Thyroid gland (tissue), 4 donors: ENCODE measurements around the gene CABP5.

Source experiments
- CTCF ChIP-seq, 6 experiments: fragments of 200-600 bp in 3 of 6; fragments of 450-650 bp in 3 of 6; sonication (generic) in 3 of 6; IDR thresholded peaks; one replicate each; pipeline ENCODE4 v1.5.1; 2016 to 2019; ENCODE audit warnings: antibody characterized with exemption in 6 of 6, mild to moderate bottlenecking in 2 of 6, inconsistent platforms in 1 of 6, moderate library complexity in 1 of 6
- POLR2A ChIP-seq, 2 donors: fragments of 450-650 bp; IDR thresholded peaks; one replicate each; pipeline ENCODE4 v1.6.1; 2017; ENCODE audit warnings: antibody characterized with exemption in 2 of 2, mild to moderate bottlenecking in 2 of 2, moderate library complexity in 1 of 2

DNA sequence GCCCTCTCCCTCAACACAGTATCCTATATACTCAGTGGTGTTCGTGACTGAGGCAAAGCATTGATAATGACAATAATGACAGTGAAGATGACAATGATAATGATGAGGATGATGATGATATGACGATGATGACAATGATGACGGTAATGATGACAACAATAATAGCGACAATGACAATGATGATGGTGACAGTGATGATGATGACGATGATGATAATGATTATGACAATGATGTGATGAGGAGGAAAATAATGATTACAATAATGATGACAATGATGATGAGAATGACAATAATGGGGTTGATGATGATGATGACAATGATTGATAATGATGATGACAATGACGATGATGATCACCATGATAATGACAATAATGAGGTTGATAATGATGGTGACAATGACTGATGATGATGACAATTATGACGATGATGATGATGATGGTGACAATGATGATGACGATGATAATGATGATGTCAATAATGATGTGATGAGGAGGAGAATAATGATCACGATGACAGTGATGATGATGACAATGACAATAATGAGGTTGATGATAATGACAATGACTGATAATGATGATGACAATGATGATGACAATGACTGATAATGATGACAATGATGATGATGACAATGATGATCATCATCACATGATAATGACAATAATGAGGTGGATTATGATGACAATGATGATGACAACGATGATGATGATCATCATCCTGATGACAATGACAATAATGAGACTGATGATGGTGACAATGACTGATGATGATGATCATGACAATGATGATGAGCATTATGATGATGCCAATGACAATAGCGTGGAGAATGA lies 32.7 kb downstream of the CABP5 start:
- TF ChIP-seq CTCF (IDR thresholded peaks at IDR 0.05) (no peak), POLR2A (IDR thresholded peaks at IDR 0.05) (no peak)
